Dedifferentiated amniotic fluid mesenchymal stem cell (primary cell): ENCODE measurements around the gene KRTAP5-10.
"Not testable (repeated sequence)": the region's sequence is repeated elsewhere in the genome, so short reads cannot be mapped to it uniquely, and the experiment has no call there.

Source experiments
- DNase-seq: peaks from one replicate; pipeline ENCODE4 v3.0.0-alpha.2; 2016; ENCODE audit errors: extremely low spot score

The KRTAP5-10 gene

DNA sequence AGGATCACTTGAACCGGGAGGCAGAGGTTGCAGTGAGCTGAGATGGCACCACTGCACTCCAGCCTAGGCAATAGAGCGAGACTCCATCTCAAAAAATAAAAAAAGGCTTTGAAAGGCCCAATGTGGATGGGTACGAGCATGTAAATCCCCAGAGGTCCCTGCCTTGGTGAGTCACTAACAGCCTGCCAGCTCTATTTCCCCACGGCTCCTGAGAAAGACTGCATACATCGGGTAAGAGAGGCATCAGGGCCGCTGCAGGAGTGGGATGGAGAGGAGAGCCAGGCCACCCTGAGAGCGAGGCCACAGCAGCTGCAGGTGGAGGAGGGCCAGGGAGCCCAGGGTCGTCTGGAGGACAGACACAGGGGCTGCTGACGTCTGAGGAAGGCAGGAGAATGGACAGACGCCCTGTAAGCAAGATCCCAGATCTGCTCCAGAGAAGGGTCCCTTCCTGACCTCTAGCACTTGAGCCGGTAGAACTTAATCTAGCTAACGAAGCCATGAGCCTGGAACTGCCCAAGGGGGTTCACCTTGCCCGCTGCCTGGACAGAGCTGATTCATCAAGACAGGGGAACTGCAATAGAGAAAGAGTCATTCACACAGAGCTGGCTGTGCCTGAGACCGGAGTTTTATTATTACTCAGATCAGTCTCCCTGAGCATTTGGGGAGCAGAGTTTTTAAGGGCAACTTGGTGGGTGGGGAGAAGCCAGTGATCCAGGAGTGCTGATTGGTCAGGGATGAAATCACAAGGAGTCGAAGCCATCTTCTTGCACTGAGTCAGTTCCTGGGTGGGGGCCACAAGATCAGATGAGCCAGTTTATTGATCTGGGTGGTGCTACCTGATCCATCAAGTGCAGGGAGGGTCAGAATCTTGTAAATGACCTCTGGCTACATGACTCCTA is 22.2 kb upstream of the KRTAP5-10 start:
- no peak for DNase-seq

DNA sequence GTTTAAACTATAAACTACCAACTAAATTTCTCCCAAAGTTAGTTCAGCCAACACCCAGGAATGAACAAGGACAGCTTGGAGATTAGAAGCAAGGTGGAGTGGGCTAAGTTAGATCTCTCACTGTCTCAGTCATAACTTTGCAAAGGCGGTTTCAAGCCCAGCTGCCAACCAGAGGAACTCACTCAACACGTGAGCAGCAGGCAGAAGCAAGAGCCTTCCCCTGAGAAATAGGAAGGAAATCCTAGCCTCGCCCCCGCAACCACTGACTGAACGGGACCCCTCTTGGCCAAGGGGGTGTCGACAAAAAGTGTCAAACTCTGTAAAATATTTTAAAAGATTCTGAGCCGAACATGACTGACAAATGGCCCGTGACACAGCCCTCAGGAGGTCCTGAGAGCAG is 21.5 kb upstream of the KRTAP5-10 start:
- DNase-seq: no peak

DNA sequence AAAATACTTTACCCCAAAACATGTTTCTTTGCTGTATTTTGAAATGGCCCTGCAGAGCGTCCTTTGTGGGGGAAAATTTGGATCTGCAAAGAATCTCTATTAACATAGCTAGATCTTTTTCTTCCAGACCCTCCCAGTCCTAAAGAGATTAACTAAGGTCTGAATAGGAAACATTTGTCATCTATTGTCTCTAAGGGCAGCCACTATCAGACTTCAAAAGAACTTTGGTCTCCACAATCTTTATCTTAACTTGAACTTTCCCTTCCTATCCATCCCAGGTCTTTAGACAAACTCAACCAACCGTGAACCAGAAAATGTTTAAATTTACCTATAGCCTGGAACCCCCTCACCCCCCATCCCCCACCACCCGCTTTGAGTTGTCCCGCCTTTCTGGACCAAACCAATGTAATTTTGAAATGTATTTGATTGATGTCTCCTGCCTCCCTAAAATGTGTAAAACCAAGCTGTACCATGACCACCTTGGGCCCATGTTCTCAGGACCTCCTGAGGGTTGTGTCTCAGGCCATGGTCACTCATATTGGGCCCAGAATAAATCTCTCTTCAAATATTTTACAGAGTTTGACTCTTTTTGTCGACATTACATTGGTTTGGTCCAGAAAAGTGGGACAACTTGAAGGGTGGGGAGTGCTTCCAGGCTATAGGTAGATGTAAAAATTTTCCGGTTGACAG is 20.7 kb upstream of the KRTAP5-10 start:
- no peak for DNase-seq

DNA sequence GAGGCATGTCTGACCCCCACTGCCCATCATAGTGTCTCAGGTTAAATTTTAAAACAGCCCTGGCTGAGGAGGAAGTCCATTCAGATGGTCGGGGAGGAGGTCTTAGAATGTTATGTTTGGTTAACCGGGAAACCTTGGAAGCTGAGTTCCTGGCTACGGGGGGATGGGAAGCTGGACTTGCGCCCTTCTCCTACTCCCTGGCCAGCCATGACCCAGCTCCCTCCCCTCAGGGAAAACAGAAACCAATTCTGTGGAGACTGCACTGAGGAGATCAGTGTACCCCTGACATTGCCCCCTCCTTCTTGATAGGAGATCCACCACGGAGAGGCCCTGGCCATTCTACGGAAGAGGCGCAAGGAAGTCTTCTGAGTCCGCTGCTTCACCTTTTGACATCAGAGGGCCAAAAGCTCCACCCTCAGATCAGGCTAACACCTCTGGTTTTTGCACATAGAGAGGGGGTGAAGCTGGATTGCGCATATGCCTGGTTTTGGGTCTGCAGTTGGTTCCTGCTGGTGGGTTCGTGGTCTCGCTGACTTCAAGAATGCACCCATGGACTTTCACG is 19.9 kb upstream of the KRTAP5-10 start:
- DNase-seq: no peak

DNA sequence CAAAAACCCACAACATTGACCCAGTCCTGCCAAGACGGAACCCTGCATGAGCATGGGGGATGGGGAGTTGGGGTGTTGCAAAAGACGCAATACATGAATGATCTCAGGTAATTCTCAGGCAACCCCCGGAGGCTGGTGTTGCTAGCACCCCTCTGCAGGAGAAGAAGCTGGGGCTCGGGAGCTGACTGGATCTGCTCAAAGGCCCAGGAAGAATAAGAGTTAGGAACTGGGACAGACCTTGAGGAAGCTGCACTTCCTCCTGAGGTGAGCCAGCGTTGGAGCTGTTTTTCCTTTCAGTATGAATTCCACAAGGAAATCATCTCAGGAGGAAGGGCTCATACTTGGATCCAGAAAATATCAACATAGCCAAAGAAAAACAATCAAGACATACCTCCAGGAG is 17.2 kb upstream of the KRTAP5-10 start, which contains the start of gene KRTAP5-9:
Gene KRTAP5-9, plus strand, starts transcription at position 301 of the 400 bp plus-strand sequence. CDS start 238 bp downstream, outside the sequence.
- no peak for DNase-seq

DNA sequence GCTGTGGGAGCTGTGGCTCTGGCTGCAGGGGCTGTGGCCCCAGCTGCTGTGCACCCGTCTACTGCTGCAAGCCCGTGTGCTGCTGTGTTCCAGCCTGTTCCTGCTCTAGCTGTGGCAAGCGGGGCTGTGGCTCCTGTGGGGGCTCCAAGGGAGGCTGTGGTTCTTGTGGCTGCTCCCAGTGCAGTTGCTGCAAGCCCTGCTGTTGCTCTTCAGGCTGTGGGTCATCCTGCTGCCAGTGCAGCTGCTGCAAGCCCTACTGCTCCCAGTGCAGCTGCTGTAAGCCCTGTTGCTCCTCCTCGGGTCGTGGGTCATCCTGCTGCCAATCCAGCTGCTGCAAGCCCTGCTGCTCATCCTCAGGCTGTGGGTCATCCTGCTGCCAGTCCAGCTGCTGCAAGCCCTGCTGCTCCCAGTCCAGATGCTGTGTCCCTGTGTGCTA is 16.6 kb upstream of the KRTAP5-10 start:
- DNase-seq: no peak

DNA sequence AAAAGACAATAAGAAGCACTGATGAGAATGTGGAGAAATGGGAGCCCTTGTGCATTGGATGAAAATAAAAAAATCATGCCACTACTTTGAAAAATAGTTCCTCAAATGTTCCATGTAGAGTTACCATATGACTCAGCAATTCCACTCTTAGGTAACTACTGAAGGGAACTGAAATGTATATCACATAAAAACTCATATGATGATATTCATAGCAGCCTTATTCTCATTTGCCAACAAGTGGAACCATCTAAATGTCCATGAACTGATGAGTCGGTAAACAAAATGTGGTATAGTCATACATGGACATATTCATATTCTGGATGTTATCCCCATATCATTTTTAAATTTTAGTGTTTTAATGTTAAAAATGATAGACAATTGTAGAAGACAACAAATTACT is 13.7 kb upstream of the KRTAP5-10 start:
- no peak for DNase-seq

DNA sequence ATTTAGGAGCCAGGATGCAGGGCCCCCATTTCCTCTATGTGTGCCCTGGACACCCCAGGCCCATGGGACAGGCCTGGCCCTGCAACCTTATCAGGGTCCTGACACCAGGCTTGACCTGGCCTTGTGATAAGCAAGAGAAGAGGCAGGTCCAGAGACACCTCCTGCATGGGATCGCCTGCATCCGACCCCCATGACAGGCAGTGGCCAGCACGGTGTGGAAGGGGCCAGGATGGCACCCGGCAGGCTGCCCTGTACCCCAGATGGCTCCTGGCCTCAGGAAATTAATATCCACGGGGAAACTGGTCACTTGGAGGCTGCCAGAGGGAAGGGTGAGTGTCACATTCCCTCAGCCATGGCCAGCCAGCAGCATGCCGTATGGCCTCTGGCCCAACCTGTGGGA is 10.4 kb upstream of the KRTAP5-10 start:
- no peak for DNase-seq

DNA sequence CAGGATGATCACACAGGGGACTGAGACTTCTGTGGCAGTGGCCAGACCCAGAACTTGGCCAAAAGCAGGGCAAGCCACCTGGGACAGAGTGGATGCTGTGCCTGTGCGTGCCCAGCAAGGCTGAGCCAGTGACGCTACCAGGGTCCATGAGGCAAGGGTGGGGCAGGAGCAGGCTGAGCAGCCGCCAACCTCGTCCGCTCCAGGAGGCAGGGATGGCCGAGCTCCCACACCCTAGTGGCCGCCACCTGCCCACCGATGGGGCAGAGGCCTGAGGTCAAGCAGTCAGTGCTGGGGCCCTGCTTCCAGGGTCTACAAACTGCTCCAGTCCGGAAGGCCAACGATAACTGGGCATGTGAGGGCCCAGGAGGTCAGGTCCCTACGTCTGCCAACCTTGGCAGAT is 9.9 kb upstream of the KRTAP5-10 start:
- no peak for DNase-seq

DNA sequence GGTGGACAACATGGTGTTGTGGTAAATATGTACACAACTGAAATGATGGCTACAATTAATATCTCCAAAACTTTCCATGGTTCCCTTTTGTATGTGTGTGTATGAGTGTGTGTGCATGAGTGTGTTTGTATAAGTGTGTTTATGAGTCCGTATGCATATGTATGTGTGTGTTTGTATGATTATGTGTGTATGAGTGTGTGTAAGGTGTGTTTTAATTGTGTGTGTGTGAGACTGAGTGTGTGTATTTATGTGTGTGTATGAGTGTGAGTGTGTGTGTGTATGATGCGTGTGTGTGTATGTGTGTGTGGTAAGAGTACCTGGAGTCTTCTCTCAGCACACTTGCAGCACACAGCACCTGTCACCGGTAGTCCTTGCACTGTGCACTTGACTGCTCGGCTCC is 9.3 kb upstream of the KRTAP5-10 start:
- no peak for DNase-seq

DNA sequence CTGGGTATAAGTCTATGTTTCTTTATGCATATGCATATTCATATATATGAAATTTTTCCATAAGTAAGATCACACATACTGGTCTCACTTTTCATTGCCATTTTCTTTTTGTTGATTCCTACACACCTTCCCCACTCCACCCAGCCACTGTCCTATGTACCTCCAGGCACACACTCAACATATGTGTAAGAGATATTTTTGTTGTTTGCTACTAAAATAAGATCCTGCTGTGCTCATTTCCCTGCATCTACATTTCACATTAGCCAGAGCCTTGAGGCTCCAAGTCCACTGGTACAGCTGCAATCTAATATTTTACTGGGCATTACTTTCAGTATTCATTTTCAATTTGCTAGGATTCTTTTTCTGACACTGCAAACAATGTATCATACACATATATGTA is 8.1 kb upstream of the KRTAP5-10 start:
- no peak for DNase-seq

DNA sequence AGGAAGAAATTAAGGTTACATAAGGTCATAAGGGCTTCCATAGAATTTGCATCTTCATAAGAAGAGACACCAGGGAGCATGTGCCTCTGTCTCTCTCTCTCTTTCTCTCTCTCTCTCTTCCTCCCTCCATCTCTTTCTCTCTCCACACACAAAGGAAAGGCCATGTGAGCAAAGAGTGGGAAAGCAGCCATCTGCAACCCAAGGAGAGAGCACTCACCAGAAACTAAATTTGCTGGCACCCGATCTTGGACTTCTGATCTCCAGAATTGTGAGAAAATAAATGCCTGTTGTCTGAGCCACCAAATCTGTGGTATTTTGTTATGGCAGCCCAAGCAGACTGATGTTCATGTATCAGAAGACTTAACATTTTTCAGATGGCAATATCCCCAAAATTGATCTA is 6.4 kb upstream of the KRTAP5-10 start:
- no peak for DNase-seq

DNA sequence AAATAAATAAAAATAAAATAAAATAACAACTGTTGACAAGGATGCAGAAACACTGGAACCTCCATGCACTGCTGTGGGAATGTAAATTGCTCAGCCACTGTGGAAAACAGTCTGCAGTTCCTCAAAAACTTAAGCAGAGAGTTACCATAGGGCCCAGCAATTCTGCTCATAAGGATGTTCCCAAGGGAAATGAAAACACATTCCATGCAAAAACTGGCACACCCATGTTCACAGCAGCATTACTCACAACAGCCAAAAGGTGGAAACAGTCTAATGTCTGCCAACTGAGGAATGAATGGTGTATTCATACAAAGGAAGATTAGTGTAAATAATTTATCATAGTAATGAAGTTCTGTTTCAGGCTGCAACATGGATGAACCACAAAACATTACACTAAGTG is 3.2 kb upstream of the KRTAP5-10 start:
- DNase-seq: no peak

DNA sequence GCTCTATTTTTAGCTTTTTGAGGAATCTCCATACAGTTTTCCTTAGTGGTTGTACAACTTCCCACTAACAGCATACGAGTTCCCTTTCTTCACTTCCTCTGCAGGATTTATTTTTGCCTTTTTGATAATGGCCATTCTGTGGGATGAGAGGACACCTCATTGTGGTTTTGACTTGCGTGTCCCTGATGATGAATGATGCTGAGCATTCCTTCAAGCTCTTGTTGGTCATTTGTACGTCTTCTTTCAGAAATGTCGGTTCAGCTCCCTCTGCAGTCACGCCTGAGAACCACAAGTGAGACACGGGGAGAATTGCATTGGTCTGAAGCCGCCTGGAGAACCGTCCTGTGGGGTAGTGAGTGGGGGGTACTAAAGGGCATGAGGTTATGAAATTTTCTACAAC is 2.0 kb upstream of the KRTAP5-10 start:
- no peak for DNase-seq

DNA sequence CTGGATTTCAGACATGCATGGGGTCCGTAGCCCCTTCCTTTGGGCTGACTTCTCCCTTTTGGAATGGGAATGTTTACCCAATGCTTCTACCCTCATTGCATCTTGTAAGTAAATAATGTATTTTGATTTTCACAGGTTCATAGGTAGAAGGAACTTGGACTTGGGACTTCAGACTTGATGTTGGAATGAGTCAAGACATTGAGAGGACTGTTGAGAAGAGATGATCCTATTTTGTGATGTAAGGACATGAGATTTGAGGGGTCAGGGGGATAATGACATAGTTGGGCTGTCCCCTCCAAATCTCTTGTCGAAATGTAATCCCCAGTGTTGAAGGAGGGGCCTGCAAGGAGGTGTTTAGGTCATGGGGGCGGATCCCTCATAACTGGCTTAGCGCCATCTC is 933 bp upstream of the KRTAP5-10 start:
- DNase-seq: no peak

DNA sequence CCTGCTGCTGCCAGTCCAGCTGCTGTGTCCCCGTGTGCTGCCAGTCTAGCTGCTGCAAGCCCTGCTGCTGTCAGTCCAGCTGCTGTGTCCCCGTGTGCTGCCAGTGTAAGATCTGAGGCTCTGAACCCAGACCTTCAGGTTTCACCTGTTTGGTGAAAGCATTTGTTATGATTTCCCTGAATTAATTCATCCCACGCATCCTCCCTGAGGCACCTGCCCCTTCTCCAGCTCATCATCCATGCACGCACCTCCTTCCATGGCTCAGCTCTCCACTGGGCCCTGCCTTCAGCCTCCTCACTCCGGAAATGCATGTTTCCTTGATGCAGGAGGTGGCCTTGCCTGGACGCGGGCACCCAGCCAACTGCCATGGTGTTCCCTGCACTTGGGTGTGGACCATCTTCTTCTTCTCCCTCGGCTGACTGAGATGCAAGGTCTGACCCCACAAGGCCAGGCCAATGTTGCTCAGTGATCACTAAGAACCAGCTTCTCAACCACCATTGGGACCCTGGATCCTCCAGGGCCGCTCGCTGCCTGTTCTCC is 788 bp downstream of the KRTAP5-10 start:
- DNase-seq: no peak

DNA sequence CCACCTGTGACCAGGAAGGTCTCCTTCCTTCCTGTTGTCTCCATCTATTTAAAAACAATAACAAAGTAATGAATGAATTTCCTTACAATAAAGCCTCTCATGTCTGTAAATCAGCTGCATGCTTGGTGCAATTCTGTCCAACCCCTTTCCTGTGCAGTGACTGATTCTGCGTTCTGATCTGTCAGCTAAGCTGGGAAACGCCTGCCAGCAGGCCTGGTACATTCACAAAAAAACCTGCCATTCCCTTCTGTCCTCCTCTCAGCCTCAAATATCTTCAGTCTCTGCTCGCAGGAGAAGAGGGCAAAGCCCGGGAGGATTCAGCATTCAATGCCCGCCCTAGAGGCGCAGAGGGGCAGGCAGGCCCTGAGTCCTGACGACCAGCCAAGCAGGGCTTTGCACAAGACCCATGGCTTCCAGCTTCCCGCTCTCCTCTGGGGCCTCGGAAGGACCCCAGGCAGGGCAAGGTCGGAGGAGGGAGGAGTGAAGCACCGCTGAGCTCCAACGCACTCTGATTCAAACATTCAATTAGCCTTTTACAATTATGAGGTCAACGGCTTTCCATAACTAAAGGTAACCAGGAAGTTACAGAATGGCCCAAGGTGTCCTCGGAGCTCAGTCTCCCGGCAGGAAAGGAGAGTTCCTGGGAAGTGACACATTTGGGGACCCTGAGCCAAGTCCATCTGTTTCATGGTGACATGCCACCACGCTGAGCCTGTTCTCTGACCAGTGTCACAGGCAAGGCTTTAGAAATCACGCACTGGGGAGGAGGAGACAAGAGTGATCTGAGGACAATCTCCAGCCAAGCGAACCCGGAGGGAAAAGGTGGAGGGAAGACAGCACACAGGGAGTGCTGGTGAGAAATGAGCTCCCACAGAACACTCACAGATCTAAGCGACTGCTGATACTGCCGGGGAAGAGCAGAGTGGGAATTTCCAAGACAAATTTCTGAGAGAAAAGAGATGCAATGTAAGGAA is 1.6 kb downstream of the KRTAP5-10 start:
- not testable (repeated sequence) for DNase-seq

DNA sequence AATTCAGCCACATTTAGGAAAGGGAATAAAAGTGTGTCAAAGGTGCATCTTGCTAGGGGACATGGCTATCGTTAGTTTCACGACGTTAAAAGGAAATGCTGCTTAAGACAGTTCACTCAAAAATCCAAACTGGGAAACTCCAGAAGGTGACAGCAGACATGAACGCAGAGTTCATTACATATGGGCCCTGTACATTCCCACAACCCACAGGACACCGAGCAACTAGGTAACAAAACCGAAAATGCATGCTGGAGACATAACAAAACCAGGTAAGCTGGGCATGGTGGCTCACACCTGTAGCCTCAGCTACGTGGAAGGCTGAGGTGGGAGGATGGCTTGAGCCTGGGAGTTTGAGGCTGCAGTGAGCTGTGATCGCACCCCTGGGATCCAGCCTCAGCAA is 2.3 kb downstream of the KRTAP5-10 start:
- not testable (repeated sequence) for DNase-seq

DNA sequence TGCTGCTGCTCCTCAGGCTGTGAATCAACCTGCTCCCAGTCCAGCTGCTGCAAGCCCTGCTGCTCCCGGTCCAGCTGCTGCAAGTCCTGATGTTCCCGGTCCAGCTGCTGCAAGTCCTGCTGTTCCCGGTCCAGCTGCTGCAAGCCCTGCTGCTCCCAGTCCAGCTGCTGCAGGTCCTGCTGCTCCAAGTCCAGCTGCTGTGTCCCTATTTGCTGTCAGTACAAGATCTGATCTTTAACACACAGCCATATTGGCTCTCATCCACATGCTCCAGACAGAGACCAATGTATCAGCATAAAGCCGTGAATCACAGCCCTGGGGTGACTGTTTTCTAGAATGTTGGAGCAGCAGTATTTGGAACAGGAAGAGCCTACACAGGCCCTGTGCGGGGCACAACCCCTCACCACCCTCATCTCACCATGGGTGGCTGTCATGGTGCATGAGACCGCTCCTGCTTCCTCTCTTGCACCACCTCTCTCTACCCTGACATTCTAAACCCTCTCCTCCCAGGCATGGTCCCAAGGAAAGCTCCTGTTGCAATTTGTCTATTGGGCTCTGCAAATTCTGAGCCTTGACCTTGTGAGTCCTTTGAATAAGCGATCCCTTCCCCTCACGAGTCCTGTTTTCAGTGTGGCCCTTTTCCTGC is 3.5 kb downstream of the KRTAP5-10 start:
- no peak for DNase-seq

DNA sequence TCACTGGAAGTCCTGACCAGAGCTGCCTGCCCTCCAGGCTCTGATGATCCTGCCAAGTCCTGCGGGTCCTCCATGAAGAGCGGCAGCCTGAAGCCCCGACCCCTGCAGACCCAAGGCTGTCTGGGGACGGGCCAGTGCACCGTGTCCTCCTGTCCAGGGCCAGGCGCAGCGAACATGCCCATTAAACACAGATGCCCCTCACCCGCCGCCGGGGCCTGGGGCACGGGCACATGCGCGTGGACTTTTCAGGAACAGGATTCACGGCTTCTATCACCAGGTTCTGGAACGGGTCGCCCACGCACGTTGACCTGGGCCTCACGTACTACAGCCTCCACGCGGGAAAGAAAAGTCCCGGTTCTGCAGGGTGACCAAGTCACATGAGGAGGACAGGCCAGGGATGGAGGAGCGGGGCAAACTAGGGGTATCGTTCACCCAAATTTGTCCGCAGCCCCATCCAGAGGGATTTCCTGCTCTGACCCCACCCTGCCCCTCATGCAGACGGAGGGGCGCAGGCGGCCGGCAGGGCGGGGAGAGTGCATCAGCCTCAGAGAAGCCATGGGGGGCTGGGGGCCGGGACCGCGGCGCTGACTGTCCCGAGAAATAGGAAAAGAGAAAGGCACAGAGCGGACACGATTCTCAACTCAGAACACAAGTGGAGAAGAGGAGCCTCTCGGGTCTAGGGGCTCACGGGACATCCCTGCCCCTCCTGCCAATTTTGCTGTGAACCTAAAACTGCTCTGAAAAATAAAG is 5.9 kb downstream of the KRTAP5-10 start:
- not testable (repeated sequence) for DNase-seq
